GM18870 (cell line): Measurements from ENCODE around the gene PTPN1.

Experiments
- ATAC-seq: cut with Tn5 transposase; IDR thresholded peaks from one replicate; pipeline ENCODE4 v1.9.1; 2021; ENCODE audit warnings: moderate library complexity; ENCODE audit not compliant: unreplicated experiment

The PTPN1 gene

GRCh38 chr20:50628853-50629669 lies 118.9 kb downstream of the PTPN1 start:
- no peak for ATAC-seq

GRCh38 chr20:50629670-50630045 lies 119.5 kb downstream of the PTPN1 start:
- no peak for ATAC-seq

- ATAC-seq: no peak
These were observed 120.5 kb downstream of the PTPN1 start for GRCh38 chr20:50630578-50631263.

GRCh38 chr20:50632236-50632635 lies 122.1 kb downstream of the PTPN1 start:
- no peak for ATAC-seq

GRCh38 chr20:50632701-50633100 lies 122.5 kb downstream of the PTPN1 start:
- ATAC-seq: no peak

DNA sequence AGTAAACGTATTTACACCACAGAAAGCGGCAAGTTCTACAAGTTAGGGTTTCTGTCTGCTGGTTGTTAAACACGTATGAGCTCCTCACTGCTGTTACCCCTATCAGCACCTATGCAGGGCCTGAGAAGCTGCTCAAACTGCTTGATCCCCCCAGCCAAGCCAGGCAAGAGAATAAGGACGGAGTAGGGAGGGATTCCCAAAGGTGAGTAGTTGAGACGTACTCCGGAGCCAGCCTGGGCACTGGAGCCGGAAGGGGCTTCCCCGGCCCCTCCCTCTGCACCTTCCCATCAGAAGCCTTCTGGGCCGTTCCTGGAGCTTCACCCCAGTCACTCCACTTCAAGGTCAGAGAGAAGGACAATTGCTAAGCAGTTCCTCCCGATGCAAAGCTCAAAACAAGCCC lies 123.2 kb downstream of the PTPN1 start:
- ATAC-seq: no peak

- ATAC-seq: no peak
These were observed 124.0 kb downstream of the PTPN1 start for GRCh38 chr20:50634191-50634590.
